CD1c-positive myeloid dendritic cell (primary cell): Measurements from ENCODE around the gene ATP5F1E.
"Not testable (repeated sequence)": the region's sequence is repeated elsewhere in the genome, so short reads cannot be mapped to it uniquely, and the experiment has no call there.

Experiments used
- DNase-seq: peaks from one replicate; pipeline ENCODE4 v3.0.0-alpha.2; 2016; ENCODE audit errors: extremely low spot score

The ATP5F1E gene

DNA sequence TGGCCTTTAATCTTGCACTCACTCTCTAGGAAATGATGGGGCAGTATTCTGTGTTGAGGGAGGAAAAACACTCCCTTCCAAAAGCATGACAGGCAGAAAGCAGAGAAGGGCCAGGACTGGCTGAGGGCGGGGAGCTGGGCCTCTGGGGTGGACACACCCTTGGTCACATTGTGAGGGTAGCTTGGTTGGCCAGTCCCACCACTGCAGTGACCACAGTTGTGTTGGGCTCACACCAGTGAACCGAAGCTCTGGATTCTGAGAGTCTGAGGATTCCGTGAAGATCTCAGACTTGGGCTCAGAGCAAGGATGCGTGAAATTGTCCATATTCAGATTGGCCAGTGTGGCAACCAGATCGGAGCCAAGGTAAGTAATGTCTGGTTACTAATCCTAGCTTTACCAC lies 12.9 kb downstream of the ATP5F1E start, which contains the start of gene TUBB1:
Gene TUBB1 (plus strand): TSS at position 213 of the 400 bp plus-strand sequence. CDS start 94 bp downstream, at position 307.
- DNase-seq = no peak

GRCh38 chr20:59018817-59019216 lies 13.3 kb downstream of the ATP5F1E start:
- DNase-seq = no peak

GRCh38 chr20:59017493-59018231 lies 14.5 kb downstream of the ATP5F1E start:
- DNase-seq = no peak

DNA sequence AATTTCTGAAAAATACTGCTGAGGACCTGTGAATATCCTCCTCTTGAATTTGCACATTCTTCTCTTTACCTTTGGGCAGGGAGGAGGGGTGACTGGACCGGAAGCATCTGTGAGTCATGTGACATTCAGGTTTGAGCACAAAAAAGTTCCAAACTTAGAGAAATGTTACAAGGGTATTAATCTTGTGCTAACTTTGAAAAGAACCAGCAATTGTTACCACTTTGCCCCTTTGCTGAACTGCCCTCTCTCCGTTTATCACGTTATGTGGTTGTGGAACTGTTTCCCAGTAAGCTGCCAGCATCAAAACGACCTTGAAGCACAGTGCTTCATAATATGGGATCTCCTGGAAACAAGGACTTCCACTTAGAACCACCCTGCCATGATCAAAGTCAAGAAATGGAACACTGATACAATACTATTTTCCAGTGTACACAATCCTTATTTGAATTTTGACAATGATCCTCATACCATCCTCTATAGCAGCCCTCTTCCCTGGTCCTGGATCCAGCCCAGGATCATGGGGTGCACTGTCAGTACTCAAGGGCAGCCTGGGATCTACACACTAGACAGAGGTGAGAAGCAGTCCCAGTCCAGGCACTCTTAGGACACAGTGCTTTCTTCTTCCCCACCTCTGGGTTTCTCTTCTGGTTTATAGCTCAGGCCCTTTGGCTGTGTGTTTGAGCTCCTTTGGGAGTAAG lies 15.2 kb downstream of the ATP5F1E start:
- no peak for DNase-seq

- DNase-seq = no peak
Observed at GRCh38 chr20:59015812-59016711, 16.1 kb downstream of the ATP5F1E start.

- no peak for DNase-seq
Observed at GRCh38 chr20:59015411-59015810, 16.7 kb downstream of the ATP5F1E start.

- no peak for DNase-seq
Observed at GRCh38 chr20:59014680-59015389, 17.3 kb downstream of the ATP5F1E start.

- DNase-seq = no peak
Observed at GRCh38 chr20:59013959-59014608, 18.1 kb downstream of the ATP5F1E start.

GRCh38 chr20:59013031-59013951 lies 18.8 kb downstream of the ATP5F1E start:
- no peak for DNase-seq

GRCh38 chr20:59011874-59012157 lies 20.3 kb downstream of the ATP5F1E start:
- DNase-seq = not testable (repeated sequence)

DNA sequence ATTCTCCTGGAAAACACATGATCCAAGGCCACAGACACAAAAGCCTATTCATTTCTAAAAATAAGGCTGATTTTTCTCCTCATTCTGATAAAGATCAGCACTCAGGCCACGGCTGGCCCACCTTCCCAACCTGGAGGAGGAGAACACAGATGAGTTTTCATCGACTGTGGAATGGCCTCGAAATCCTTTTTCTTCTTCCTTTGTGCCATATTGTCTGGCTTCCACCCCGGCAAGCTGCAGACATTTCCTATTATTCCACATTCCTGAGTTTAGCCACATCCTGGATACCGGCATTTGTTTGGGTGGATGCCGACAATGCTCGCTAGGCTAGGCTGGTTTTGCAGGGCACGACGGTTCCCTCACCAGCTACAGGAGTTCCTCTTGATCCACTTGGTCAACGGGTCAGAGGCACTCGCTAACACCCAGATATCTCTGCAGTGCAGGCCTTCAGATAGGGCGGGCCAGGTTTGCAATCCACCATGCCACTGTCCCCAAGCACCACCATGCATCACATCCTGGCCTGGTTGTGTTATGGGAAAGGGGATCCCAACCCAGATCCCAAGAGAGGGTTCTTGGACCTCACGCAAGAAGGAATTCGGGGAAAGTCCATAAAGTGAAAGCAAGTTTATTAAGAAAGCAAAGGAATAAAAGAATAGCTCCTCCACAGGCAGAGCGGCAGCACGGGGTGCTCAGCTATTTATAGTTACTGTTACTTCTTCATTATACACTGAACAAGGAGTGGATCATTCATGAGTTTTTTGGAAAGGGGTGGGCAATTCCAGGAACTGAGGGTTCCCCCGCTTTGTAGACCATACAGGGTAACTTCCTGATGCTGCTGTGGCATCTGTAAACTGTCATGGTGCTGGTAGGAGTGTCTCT lies 20.9 kb downstream of the ATP5F1E start:
- DNase-seq = peak; percentile 88

DNA sequence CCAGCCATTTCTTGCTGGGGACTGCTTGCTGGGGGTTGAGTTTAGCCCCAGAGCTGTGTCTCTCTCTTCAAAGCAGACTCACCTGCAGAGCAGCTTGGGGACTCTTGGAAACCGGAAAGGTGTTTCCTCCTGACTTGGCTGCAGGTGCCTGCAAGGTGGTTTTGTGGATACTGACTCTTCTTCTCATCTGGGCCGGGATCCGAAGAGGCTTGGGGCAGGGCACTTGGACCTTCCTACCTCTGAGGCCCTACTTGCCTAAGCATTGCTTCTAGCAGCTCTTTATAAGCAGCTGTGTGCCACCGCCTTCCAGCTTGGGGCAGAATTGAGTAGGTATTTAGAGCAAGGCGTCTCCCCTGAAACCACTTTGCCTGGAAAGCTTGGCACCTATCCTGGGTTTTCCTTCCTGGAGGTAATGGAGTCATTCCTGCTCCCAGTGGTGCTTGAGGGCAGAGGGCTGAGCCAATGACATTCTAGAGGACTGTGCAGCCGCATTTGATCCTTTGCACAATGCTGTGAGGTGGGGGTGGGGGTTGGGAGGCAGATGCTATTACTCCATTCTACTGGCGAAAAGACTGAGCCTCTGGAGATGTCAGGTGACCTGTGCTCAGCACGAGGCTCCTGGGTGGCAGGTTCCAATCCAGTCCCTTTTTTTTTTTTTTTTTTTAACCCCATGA lies 21.7 kb downstream of the ATP5F1E start:
- no peak for DNase-seq

DNA sequence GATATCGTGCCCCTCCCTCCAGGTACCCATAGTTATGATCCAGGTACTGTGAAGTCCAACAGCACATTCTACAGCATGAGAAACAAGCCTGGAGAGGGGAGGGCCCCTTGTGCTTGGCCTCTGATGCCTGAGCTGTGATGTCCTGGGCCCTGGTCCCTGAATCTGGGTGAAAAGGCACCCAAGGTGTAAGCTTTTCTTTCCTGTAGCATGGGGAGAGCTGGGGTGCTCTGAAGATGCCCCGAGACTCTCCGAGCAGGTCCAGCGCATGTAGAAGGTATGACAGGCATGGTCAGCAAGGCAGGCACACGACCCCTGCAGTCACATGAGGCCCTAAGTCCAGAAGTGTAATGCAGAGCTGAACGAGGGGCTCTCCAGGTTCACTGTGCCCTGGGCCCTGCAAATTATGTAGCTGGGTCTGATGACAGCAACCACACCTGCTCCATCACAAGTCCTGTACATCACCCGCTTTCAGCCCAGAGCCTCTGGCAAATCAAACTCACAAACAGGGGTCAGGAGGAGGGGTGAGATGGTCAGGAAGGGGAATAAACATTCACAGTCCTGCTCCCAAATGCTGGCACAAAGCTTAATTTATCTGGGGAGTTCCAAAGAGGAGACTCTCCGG lies 23.3 kb downstream of the ATP5F1E start:
- DNase-seq = no peak

DNA sequence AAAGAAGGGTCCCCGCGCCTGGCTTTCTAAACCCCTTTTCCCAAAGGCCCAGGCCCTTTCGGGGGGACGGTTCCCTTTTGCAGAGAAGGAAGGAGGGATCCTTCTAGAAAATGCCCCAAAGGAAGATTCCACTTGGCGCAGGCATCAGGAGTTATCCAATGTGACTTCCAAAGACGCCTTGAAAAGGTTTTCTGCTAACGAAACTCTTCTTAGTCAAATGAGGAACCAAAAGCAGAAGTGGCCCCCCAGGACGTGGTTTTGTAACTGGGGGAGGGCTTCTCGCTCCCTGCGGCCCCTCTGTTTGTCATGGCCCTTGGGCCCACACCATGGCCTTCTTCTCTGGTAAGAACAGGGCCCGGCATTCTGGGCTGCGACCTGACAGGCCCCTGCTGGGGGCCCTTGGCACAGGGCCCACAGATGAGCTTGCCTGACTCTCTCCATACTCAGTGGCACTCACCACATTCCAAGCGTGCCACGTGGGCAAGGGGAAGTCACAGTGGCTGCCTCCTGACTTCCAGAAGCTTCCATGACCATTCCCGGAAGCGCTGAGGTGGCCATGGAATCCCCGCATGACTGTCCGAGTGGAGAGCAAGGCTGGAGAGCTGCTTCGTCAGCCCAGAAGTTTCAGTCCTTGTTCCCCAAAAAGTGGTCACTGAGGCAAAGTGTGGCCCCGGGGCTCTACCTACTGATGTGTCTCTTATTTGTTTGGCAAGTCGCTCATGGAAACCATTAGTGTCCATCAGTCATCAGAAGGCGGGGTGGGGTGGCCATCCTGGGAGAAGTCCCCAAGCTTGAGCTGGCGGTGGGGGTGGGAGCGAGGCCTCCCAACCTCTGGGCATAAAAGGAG lies 24.2 kb downstream of the ATP5F1E start:
- DNase-seq = peak; percentile 96

- DNase-seq = peak; percentile 82
Observed at GRCh38 chr20:59006864-59007664, 25.1 kb downstream of the ATP5F1E start, which contains the start of gene CTSZ. Gene CTSZ (minus strand): TSS chr20:59007254. CDS start chr20:59007128, 126 bp downstream.

DNA sequence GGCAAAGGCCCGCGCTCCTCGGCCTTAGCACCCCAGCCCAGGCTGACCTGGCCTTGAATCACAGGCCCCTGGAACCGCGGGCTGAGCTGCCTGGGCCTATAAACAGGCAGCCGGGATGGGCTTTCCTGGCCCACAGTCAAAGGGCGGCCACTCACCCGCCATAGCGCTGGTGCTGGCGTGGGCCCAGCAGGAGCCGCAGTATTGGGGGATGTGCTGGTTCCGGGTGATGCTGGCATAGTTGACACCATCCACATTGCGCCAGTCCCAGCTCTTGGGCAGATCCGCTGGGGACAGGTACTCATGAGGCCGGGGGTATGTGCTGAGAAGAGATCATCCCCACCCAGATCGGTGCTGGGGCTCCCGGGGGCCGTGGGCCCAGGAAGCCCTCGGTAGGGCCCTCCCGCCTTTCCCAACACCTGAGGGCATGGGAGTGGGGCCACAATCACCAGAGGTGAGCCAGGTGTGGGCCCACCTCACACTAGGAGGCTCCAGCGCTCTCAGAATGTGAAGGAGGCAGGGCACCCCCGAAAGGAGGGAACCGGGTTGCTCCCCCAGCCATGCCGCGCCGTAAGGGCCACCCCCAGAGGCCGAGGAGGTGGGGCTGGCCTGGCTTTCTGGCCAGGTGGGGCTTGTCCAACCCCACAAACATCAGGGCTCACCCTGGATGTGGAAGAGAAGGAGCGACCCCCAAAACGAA lies 25.8 kb downstream of the ATP5F1E start:
- peak; percentile 38 for DNase-seq
